ENCODE measurements around the gene DBN1.

Gene DBN1

DNA sequence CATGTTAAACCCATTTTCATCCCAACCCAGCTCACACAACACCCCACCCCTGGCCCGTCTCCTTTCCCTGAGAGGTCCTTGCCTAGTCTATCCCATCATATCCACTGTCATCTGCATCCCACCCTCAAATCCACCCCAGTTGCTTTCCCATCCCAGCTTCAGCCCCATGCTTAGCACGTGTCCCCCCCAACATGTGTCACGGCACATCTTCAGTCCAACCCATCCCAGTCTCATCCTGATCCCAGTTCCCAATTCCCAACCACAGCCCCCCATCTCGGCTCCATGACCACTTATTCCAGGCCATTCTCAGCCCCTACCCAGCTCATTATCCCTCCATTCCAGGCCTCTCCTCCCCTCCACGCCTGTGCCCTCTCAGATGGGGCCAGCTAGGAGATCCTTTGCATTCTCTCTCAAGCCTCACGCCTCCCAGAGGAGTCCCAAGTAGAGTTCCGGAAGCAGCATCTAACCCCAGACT is 605 bp upstream of the DBN1 start:
- no peak for DNase-seq (ENCODE audit: low read depth, low spot score)

DNA sequence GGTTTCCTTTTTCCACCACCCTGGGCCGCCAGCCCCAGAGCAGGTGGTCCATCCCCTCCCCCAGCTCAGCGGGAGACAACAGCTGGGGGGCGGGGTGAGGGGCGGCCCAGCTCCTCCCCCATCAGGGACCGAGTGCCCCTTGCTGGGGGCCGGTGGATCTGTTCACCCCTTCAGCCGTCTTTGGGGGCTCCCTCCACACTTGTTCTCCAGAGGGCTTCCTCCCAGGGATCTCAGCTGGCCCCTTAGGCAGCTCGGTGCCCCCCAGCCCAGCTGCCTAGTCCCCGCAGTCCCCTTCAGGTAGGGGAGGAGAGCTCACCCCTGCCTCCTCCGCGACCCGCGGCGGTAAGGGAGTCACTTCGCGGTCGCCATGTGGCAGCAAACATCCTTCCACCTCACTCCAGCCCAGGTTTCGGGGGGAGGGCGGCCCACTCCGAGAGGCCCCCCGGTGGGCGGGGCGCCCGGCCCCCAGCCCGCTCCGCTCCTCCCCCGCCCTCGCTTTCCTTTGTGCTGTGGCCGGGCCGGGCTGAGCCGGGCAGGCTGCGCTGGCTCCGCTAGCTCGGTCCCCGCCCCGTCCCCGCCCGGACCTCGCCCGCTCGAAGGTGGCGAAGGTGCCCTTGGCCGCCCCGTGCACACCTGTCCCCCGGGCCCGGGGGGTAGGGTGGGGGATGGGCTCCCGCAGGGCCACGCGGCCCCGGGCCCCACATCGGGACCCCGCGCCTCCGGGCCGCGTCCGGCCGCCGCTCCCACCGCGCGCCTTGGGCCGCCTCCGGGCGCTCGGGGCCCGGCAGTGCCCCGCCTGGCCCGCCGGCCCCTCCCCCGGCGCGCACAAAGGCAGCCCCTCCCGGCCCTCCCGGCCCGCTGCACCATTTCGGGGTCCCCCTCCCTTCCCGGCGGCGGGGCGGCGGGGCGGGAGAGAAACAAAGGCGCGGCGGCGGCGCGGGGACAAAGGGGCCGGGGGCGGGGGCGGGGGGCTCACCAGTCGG is 683 bp downstream of the DBN1 start:
- no peak for DNase-seq (ENCODE audit: low read depth, low spot score)

DNA sequence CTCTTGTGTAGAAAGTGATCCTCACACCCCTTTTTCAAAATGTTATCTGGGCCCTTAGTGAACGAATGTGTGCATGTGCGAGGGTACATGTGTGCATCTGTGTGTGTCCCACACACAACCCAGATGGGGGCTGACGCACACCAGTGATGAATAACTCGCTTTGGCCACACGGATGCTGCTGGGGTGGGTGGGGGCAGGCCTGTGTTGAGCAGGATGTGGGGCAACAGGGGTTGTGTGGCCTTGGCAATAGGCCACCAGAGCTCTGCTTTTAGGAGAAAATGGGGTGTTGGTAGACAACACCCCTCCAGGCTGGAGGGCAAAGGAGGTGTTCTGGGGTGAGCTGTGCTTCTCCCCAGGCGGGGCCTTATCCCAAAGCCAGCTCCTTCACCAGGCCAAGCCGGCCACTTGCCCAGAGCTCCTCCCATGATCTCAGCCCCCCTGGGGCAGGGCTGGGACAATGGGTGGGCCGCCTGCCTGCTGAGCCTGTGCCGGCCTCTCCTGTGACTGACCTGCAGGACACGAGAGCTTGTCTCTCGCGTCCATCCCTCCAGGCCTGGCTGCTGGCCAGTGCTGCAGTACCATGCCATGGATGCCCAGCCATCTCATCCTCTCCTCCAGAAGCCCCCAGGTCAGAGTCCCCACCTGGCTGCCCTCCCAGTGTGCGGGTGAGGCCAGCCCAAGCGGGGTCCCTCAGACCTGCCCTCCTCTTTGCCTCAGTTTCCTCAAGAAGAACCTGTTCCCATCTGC is 1.7 kb downstream of the DBN1 start:
- no peak for DNase-seq (ENCODE audit: low read depth, low spot score)

DNA sequence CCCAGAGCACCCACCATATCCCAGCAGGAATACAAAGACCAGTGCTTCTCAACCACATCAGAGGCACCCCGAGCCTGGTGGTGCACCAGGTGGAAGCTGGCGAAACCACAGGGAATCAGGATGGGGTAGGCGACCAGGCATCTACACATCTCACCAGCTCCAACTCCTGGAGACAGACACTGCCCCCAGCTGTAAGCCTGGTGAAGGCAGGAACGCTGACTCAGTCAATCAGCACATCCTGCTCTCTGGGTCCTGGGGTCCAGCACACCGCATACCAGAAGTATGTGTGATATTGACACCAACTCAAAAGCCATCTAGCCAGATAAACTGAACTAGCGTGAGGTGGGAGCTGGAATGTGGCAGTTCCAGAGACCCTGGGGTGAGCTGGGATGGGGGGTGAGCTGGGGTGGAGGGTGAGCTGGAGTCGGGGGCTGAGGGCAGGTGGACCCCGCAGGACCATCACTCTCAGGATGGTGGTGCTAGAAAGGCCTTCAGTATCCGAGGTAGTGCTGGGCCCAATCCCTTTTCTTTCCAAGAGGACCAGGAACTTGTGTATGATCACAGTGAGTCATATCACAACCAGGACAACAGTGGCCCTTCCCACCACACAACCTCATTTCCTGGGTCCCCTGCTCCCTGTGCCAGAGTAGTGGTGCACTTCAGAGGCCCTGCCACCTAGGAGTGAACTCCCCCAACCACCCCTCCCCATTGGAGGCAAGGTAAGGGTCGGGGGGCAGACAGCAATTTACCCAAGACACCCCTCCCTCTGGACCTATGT is 2.5 kb downstream of the DBN1 start:
- no peak for DNase-seq (ENCODE audit: low read depth, low spot score)

DNA sequence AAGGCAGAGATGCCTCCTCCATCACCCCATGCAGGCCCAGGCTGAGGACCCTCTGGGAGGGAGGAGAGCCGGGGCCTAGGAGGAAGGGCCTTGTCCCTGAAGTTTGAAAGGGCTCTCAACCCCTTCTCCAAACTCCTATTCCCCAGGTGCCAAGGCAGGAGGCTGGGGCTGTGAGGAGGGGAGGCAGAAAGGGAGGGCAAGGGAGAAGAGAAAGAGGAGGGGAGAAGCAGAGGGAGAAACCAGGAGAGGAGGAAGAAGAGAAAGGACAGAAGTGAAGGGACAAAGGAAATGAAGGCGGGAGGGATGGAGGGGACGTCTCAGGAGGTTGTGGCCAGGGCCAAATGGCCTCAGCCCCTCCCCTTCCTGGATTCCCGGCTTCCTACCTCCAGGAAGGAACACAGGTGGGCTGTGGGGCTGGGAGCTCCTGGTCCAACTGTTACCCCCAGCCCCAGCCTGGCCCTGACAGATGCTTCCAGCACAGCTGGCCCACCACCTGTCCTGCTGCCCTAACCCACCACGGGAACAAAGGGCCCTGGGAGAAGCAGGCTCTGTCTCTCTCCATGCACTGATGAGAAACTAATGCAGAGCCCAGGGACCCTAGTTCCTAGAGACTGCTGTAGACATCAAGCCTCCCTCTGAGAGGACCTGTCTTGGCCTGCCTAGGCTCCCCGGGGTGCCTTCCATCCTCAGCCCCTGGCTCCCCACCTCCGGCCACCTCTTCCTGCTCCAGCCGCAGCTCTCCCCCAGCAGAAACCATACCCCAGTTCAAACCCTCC is 3.5 kb downstream of the DBN1 start:
- DNase-seq (ENCODE audit: low read depth, low spot score), result no peak

GRCh38 chr5:177468685-177469628 is 4.5 kb downstream of the DBN1 start:
- no peak for DNase-seq (ENCODE audit: low read depth, low spot score)

DNA sequence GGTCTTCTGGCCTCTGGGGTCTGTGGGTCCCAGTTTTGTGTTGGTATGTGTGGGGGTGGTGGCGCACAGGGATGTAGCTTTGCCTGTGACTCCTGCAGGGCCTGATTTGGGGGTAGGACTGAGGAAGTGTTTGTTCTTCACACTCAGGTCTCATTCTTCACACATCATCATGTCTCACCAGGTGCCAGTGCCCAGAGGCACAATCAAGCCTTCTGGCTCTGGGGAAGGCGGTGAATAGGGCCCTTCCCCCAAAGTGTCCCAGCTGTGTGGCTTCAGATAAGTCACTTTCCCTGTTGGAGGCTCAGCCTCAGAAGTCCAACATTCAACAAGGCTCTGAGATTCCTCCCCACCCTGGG is 5.1 kb downstream of the DBN1 start:
- no peak for DNase-seq (ENCODE audit: low read depth, low spot score)

- no peak for DNase-seq (ENCODE audit: low read depth, low spot score)
Measured at GRCh38 chr5:177467436-177467835, 6.0 kb downstream of the DBN1 start.

GRCh38 chr5:177466861-177467260 is 6.6 kb downstream of the DBN1 start:
- no peak for DNase-seq (ENCODE audit: low read depth, low spot score)

GRCh38 chr5:177465044-177465443 is 8.4 kb downstream of the DBN1 start:
- no peak for DNase-seq (ENCODE audit: low read depth, low spot score)

DNA sequence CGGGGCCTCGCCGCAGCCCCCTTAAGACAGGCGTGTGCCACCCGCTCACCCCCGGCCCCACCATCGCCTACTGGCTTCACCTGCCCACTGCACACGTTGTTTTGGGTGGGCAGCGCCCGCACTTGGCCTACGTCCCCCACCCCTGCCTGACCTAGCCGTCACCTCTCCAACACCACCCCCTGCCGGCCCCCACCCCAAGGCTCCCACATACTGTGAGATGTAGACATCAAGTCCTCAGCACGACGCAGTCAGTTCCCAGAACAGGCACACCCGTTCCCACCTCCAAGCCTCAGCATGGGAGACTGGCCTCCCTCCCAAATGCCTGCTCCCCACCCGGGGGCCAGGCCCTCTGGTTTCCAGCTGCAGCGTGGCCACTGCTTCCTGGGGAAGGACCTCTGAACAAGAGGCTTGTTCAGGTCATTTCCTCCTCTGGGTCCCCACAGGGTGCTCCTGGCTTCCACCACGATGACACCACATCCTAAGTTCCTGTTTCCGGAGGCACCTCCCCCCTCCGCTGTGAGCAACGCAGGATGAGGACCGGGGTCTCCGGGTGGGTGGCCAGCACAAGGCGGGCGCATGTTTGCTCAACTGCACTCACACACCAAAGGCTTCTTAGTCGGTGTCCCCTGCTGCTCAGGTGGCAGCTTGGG is 11.3 kb downstream of the DBN1 start:
- DNase-seq (ENCODE audit: low read depth, low spot score), result no peak

DNA sequence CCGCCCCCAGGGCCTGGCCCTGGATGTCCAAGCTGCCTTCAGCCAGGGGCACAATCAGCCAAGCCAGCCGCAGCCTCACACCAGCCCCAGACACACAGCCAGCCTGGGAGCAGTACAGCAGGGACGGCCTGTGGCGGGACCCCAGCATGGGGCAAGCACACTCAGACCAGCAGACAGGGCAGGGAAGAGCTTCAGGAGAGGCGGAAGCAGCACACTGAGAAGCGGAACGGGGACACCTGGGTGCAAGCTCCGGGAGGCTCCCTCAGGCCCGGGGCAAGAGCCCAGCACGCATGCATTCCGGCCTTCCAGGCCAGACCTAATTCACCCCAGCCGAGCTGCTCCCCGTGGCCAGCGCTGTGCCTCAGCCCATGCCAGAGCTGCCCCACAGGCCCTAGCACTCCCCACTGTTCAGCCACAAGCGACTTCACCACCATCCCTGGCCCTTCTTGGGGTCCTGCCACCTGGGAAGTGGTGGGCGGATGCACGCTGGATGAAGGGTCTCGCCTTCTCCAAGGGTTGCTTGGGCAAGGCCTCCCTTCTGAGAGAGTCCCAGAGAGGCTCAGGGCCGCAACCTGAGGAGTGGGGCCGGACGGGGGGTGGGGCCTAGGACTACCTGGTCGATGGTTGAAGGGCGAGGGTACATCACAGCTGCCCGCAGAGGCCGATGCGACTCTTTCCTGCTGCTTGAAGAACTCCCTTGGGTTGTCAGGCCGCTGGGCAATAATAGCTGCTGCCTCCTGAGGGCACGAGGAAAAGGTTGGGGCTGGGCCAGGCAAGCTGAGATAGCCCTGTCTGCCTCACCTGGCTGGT is 13.4 kb downstream of the DBN1 start:
- no peak for DNase-seq (ENCODE audit: low read depth, low spot score)

GRCh38 chr5:177459357-177459756 is 14.1 kb downstream of the DBN1 start:
- DNase-seq (ENCODE audit: low read depth, low spot score), result no peak

- no peak for DNase-seq (ENCODE audit: low read depth, low spot score)
Measured at GRCh38 chr5:177458912-177459350, 14.5 kb downstream of the DBN1 start.

DNA sequence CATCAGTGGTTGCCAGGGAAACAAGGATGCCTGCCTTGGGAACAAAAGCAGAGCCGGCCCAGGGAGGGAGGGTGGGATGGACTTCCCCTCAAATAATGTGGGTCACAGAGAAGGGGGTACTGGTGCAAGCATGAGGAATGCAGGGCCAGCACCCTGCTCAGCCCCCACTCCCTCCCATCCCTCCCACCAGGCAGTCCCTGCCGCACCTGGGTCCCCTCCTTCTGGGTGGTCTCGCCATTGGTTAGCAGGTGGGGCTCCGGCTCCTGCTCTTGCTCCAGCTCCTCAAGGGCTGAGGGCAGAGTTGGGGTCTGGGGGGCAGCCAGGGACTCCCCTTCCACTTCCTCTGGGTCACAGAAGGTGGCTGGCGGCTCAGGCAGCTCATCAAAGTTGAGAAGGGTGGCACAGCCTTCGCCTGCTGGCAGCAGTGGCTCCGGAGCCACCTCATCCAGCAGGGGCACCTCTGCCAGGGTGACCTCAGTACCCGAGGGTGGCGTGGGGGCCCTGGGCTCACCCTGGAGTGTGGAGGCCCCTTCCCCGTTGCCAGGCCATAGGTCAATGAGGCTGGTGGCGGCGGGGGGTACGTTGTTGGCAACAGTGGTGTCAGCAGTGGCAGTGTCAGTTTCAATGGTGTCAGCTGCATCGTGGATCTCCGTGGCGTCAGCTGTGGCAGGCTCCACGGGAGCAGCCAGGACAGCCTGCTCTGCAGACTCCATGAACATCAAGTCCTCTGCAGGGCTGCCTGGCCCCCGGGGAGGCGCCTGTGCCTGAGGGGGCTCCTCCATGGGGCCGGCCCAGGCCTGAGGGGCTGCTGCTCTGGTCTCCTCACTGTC is 15.4 kb downstream of the DBN1 start:
- no peak for DNase-seq (ENCODE audit: low read depth, low spot score)

DNA sequence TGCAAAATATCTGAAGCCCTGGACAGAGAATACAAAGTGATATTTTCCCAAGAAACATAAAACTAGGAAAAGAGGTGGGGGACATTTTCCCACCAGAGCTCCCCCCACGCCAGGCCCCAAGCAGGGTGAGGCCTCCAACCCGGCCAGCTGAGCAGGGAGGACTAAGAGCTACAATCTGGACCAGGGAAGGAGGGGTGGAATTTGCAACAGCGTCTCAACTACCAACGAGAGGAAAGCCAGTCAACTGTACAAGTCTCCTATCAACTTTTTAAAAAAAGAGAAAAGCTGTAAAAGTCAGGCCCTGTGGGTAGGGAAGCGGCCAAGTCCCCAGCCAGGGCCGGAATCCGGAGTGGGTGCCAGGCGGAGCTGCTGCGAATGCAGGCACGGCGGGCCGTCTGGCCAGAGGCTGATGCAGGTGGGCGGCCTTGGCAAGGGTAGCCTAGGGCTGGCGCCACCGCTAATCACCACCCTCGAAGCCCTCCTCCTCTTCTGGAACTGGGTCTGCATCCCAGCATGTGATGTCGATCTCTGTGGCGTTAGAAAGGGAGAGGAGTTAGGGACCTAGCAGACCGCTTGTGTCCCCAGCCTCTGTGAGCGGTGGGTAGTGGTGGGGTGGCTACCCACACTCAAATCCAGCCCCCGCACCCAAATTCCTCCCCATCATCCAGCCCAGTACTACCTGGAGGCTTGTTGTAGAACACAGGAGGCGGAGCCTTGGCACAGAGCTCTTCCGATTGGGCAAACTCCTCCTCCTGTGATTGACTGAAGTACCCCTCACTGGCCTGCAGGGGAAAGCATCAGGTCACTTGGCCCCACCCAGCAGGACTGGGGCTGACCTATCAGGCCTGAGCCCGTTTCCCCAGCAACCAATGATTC is 16.2 kb downstream of the DBN1 start:
- DNase-seq (ENCODE audit: low read depth, low spot score), result peak; percentile 82

DNA sequence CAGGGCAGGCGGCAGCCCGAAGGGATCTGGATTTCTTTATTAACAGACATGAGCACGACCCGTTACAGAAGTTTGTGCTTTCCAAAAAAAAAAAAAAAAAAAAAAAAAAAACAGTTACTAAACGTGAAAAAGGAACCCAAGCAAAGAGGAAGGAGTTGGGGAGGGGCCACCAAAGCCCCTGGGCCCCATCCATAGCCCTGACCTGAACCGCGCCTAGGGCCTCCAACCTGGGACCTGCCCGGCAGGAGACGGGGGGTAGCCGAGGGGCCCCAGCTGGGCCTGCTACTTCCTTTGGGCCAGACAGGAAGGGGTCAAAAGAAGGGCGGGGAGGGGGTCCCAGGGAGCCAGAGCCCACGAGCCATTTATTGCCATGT is 16.9 kb downstream of the DBN1 start:
- DNase-seq (ENCODE audit: low read depth, low spot score), result no peak

Measured in brain pericyte (primary cell).